Ishikawa (cell line): ENCODE results near the gene LRIG3.

ENCODE experiments used
- CEBPB ChIP-seq: IDR thresholded peaks from 2 replicates; pipeline ENCODE4 v1.6.1; 2012
- CREB1 ChIP-seq: IDR thresholded peaks from 2 replicates; pipeline ENCODE4 v1.6.1; 2012; ENCODE audit warnings: low read depth
- EGR1 ChIP-seq: IDR thresholded peaks from 2 replicates; pipeline ENCODE4 v1.6.1; 2012
- EP300 ChIP-seq: IDR thresholded peaks from 2 replicates; pipeline ENCODE4 v1.6.1; 2012; ENCODE audit warnings: borderline replicate concordance
- FOXM1 ChIP-seq: IDR thresholded peaks from 2 replicates; pipeline ENCODE4 v1.6.1; 2012; ENCODE audit warnings: low read depth, borderline replicate concordance
- MAX ChIP-seq: IDR thresholded peaks from 2 replicates; pipeline ENCODE4 v1.6.1; 2012
- NFIC ChIP-seq: IDR thresholded peaks from 2 replicates; pipeline ENCODE4 v1.6.1; 2012
- RAD21 ChIP-seq: IDR thresholded peaks from 2 replicates; pipeline ENCODE4 v1.6.1; 2012; ENCODE audit warnings: low read depth
- REST ChIP-seq: IDR thresholded peaks from 2 replicates; pipeline ENCODE4 v1.6.1; 2012; ENCODE audit warnings: low read depth, mild to moderate bottlenecking
- TAF1 ChIP-seq: IDR thresholded peaks from 2 replicates; pipeline ENCODE4 v1.6.1; 2012; ENCODE audit warnings: low read depth, mild to moderate bottlenecking
- TCF12 ChIP-seq: IDR thresholded peaks from 2 replicates; pipeline ENCODE4 v1.6.1; 2012; ENCODE audit warnings: low read depth
- TEAD4 ChIP-seq: IDR thresholded peaks from 2 replicates; pipeline ENCODE4 v1.6.1; 2012
- USF1 ChIP-seq: IDR thresholded peaks from 2 replicates; pipeline ENCODE4 v1.6.1; 2012
- YY1 ChIP-seq: IDR thresholded peaks from 2 replicates; pipeline ENCODE4 v1.6.1; 2012; ENCODE audit warnings: low read depth
- ZBTB7A ChIP-seq: IDR thresholded peaks from 2 replicates; pipeline ENCODE4 v1.6.1; 2012; ENCODE audit warnings: low read depth

The LRIG3 gene

GRCh38 chr12:58916161-58916621 lies 4.1 kb downstream of the LRIG3 start:
- TF ChIP-seq TEAD4 (no peak), REST (no peak), CEBPB (no peak), MAX (no peak), YY1 (no peak), TAF1 (no peak), USF1 (no peak), NFIC (no peak), CREB1 (no peak), TCF12 (no peak), RAD21 (no peak), FOXM1 (no peak), EGR1 (no peak), ZBTB7A (no peak)

- TF ChIP-seq TEAD4 (no peak), USF1 (no peak), TAF1 (no peak), EP300 (no peak), MAX (no peak), CREB1 (no peak), ZBTB7A (no peak), REST (no peak), CEBPB (no peak), NFIC (no peak), YY1 (no peak), EGR1 (no peak), TCF12 (no peak), RAD21 (no peak), FOXM1 (no peak)
These were observed 4.7 kb downstream of the LRIG3 start for GRCh38 chr12:58915634-58916033.

GRCh38 chr12:58915037-58915436 lies 5.3 kb downstream of the LRIG3 start:
- TF ChIP-seq YY1 (no peak), ZBTB7A (no peak), RAD21 (no peak), FOXM1 (no peak), MAX (no peak), TAF1 (no peak), USF1 (no peak), TCF12 (no peak), REST (no peak), NFIC (no peak), EGR1 (no peak), CREB1 (no peak), EP300 (no peak)

- TF ChIP-seq TCF12 (no peak), CREB1 (no peak), FOXM1 (no peak), REST (no peak), ZBTB7A (no peak), EP300 (no peak), RAD21 (no peak), USF1 (no peak), MAX (no peak), YY1 (no peak)
These were observed 5.8 kb downstream of the LRIG3 start for GRCh38 chr12:58914457-58914856.
